Activated CD4-positive, alpha-beta T cell treated with anti-CD3 and anti-CD28 coated beads, Interleukin-2, Interleukin-4, amounts not matched to agents 100 ng/mL and 50 ng/mL, durations not matched to agents 16 hours and 8 hours (primary cell): ENCODE results near the gene IFNA4.
"Not testable (repeated sequence)": the region's sequence is repeated elsewhere in the genome, so short reads cannot be mapped to it uniquely, and the experiment has no call there.

Experiments used
- DNase-seq: peaks from one replicate; pipeline ENCODE4 v3.0.0-alpha.2; 2020; ENCODE audit warnings: low spot score

The IFNA4 gene

DNA sequence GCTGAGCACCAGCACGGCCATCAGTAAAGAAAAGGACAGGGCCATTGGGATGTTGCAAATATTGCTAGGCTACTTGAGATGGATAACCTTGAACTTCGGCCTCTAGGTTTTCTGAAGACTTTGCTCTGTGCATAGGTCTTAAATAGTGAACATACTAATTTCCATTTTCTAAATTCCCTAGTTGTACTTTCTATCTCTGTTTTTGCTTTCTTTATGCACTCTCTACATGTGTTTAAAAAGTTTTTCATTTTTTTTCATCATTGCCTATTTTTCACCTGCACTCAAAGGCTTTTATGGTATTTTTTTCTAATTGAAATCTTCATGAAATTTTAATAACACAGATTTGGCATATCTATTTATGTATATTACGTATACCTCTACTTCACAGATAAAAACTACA, at the start of gene IFNA4:
TSS of gene IFNA4 (minus strand) at position 101 of the 400 bp plus-strand sequence. CDS start at position 45, 56 bp downstream.
- not testable (repeated sequence) for DNase-seq

DNA sequence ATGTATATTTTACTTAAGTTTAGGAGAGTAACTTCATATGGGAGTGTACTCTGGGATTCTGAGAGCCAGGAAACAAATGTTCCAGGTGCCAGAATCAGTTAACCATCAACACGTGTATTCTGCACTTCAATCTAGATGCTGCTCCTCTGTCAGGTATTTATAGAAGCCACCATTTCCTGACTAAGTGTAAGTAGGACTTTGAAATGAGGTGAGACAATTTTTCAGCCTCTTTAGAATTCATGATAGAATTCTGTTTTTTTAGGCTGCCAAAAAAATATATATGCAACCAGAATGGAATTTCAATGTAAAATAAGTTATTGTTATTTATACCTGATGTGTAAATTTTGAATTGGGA, 49.0 kb upstream of the IFNA4 start:
- DNase-seq: not testable (repeated sequence)

DNA sequence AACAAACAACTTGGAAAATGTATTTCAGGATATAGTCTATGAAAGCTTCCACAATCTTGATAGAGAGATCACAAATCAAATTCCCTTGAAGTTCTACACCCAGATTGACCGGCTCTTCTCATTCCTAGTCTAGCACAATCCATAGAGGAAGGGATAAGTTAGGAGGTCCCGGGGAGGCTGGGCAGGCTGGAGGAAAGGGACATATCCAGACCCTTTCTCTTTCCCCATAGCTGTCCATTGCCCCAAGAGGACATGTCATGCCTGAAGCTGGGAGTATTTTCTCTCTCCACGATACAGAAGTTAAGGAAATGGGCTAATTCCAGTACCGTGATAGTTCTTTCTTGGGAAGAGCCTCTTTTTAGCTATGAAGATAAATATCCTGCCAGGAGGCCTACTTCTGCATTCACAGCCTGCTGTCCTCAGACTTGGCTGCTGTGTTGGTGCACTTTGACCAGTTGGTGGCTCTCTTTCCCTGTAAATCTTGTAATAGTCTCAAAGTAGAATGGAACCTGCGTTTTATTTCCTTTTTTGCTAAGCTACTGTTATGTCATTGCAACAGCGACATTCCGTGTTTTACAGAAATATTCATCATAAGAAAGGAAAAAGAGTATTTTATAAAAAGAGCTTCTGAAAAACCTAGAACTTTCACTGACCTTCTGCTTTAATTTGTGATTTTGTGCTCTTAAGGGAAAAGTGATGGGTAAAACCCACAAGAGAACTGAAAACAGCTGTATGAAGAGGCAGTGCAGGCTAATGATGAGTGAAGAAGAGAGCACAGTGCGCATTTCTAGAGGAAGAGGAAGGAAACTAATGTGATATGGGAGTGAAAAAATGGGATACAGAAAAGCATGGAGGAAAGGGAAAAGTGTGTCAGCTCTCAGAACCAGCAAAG, 48.3 kb upstream of the IFNA4 start:
- peak; percentile 38 for DNase-seq

DNA sequence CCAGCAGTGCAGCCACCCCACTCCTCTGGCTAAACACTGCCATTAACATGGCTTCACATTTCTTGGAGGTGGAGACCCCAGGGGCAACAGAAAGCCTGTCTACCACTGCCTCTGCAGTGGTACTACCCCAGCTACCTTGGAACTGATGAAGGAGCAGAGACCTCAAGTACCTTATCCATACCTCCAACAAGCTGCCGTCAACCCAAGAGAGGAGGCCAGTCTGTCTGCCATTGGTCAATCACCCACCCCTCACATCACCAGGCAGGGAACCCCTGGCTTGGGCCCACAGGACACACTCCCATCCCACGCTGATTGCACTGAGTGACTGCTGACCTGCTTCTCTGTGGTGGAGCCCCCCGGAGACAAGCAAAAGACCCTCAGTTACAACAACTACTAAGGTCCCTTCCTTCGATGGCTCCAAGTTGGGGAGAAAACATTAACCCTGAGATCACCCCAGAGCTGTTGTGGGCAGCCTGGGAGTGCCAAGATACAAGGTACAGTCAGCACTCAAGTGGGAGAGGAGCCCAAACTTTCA, 46.8 kb upstream of the IFNA4 start:
- no peak for DNase-seq

DNA sequence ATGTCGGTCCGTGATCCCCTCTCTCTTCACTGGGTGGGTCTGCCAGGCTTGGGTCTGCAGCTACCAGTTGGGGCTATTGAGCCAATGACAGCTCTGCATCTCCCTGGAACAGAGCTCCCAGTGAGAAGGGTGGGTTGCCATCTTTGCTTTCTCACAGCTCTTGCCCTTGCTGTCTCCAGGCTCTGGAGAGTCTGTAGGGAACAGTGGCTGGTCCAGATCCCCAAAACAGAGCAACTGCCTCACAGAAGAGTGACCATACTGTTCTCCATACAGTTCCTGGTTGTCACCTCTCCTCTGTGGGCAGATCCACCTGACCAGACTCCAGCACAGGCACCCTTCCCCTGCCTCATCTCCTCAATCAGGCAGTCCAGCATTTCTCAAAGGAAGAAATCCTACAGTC, 45.9 kb upstream of the IFNA4 start:
- DNase-seq: no peak

DNA sequence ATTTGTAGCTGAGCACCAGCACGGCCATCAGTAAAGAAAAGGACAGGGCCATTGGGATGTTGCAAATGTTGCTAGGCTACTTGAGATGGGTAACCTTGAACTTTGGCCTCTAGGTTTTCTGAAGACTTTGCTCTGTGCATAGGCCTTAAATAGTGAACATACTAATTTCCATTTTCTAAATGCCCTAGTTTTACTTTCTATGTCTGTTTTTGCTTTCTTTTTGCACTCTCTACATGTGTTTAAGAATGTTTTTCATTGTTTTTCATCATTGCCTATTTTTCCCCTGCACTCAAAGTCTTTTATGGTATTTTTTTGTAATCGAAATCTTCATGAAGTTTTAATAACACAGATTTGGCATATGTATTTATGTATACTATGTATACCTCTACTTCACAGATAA, 40.7 kb upstream of the IFNA4 start, which contains the start of gene IFNA17:
TSS of gene IFNA17 (minus strand) at position 101 of the 400 bp plus-strand sequence. CDS start at position 52, 49 bp downstream.
- no peak for DNase-seq

DNA sequence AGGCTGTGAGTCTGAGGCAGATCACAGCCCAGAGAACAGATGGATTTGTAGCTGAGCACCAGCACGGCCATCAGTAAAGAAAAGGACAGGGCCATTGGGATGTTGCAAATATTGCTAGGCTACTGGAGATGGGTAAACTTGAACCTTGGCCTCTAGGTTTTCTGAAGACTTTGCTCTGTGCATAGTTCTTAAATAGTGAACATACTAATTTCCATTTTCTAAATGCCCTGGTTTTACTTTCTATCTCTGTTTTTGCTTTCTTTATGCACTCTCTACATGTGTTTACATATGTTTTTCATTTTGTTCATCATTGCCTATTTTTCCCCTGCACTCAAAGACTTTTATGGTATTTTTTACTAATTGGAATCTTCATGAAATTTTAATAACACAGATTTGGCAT, 29.8 kb upstream of the IFNA4 start, which contains the start of gene IFNA16:
TSS of gene IFNA16 (minus strand) at position 101 of the 400 bp plus-strand sequence. CDS start at position 95, 6 bp downstream.
- not testable (repeated sequence) for DNase-seq

DNA sequence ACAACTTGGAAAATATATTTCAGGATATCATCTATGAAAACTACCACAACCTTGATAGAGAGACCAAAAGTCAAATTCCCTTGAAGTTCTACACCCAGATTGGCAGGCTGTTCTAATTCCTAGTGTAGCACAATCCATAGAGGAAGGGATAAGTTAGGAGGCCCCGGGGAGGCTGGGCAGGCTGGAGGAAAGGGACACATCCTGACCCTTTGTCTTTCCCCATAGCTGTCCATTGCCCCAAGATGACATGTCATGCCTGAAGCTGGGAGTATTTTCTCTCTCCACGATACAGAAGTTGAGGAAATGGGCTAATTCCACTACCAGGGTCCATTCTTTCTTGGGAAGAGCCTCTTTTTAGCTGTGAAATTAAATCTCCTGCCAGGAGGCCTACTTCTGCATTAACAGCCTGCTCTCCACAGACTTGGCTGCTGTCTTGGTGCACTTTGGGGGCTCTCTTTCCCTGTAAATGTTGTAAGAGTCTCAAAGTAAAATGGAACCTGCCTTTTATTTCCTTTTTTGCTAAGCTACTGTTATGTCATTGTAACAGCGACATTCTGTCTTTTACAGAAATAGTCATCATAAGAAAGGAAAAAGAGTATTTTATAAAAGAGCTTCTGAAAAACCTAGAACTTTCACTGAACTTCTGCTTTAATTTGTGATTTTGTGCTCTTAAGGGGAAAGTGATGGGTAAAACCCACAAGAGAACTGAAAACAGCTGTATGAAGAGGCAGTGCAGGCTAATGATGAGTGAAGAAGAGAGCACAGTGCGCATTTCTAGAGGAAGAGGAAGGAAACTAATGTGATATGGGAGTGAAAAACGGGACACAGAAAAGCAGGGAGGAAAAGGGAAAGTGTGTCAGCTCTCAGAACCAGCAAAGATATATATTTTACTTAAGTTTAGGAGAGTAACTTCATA, 26.3 kb upstream of the IFNA4 start:
- DNase-seq: not testable (repeated sequence)

DNA sequence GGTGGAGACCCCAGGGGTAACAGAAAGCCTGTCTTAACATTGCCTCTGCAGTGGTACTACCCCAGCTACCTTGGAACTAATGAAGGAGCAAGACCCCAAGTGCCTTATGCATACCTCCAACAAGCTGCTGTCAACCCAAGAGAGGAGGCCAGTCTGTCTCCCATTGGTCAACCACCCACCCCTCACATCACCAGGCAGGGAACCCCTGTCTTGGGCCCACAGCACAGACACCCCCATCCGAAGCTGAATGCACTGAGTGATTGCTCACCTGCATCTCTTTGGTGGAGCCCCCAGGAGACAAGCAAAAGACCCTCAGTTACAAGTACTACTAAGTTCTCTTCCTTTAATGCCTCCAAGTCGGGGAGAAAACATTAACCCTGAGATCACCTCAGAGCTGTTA, 24.8 kb upstream of the IFNA4 start:
- DNase-seq: not testable (repeated sequence)

DNA sequence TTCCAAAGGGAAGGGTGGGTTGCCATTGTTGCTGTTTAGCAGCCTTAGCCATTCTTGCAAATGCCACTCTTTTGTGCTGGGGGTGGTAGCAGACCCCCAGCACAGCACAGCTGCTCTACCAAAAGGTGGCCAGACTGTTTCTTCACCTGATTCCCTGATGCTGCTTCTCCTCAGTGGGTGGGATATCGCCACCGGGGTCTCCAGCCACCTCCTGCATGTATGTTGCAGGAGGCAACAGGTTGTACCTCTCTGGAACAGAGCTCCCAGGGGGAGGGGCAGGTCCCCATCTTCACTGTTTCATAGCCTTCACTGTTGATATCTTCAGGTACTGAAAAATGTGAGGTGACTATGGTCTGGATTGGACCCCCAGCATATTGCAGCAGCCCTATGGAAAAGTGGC, 23.4 kb upstream of the IFNA4 start:
- not testable (repeated sequence) for DNase-seq

DNA sequence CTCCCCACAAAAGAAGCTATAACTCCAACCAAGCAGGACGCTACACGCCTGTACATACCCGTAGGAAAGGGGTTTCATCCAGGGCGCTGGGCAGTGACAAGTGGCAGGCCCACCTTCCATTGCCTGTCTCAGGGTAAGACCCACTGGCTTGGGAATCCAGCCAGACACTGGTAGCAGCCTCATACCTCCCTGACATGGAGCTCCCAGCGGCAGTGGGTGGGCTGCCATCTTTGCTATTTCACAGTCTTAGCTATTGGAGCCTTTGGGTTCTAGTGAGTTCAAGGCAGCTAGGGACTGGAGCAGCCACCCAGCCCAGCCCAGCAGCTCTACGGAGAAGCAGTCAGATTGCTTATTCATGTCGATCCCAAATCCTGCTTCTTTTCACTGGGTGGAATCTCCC, 22.9 kb upstream of the IFNA4 start:
- no peak for DNase-seq

DNA sequence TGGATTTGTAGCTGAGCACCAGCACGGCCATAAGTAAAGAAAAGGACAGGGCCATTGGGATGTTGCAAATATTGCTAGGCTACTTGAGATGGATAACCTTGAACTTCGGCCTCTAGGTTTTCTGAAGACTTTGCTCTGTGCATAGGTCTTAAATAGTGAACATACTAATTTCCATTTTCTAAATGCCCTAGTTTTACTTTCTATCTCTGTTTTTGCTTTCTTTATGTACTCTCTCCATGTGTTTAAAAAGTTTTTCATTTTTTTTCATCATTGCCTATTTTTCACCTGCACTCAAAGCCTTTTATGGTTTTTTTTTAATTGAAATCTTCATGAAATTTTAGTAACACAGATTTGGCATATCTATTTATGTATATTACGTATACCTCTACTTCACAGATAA, 19.7 kb upstream of the IFNA4 start, which contains the start of gene IFNA10:
TSS of gene IFNA10 (minus strand) at position 101 of the 400 bp plus-strand sequence. CDS start at position 55, 46 bp downstream.
- not testable (repeated sequence) for DNase-seq

DNA sequence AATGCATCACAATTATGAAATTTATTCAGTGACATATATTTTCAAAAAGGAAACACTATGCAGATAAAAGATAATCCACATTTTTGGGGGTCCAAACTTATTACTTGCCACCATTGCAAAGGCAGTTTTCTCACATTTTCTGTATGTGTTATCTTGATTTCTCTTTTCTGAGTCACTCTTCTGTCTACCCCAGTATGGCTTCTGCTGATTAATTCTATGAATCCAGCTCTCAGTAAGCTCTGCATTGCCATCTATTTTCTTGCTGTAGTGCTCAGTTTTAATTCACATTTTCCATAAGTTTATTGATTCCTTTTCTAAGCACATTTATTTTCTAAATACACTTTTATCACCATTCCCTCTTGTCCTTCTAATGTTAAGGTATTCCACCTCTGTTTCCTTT, 17.8 kb upstream of the IFNA4 start:
- peak; percentile 27 for DNase-seq

DNA sequence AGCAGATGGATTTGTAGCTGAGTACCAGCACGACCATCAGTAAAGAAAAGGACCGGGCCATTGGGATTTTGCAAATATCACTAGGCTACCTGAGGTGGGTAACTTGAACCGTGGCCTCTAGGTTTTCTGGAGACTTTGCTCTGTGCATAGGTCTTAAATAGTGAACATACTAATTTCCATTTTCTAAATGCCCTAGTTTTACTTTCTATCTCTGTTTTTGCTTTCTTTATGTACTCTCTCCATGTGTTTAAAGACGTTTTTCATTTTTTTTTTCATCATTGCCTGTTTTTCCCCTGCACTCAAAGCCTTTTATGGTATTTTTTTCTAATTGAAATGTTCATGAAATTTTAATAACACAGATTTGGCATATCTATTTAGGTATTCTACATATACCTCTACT, 14.7 kb upstream of the IFNA4 start, which contains the start of gene IFNA7:
TSS of gene IFNA7 (minus strand) at position 101 of the 400 bp plus-strand sequence. CDS start at position 61, 40 bp downstream.
- not testable (repeated sequence) for DNase-seq

DNA sequence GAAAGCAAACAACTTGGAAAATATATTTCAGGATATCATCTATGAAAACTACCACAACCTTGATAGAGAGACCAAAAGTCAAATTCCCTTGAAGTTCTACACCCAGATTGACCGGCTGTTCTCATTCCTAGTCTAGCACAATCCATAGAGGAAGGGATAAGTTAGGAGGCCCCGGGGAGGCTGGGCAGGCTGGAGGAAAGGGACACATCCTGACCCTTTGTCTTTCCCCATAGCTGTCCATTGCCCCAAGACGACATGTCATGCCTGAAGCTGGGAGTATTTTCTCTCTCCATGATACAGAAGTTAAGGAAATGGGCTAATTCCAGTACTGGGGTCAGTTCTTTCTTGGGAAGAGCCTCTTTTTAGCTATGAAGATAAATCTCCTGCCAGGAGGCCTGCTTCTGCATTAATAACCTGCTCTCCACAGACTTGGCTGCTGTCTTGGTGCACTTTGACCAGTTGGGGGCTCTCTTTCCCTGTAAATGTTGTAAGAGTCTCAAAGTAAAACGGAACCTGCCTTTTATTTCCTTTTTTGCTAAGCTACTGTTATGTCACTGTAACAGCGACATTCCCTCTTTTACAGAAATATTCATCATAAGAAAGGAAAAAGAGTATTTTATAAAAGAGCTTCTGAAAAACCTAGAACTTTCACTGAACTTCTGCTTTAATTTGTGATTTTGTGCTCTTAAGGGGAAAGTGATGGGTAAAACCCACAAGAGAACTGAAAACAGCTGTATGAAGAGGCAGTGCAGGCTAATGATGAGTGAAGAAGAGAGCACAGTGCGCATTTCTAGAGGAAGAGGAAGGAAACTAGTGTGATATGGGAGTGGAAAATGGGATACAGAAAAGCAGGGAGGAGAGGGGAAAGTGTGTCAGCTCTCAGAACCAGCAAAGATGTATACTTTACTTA, 7.7 kb upstream of the IFNA4 start:
- peak; percentile 70 for DNase-seq

DNA sequence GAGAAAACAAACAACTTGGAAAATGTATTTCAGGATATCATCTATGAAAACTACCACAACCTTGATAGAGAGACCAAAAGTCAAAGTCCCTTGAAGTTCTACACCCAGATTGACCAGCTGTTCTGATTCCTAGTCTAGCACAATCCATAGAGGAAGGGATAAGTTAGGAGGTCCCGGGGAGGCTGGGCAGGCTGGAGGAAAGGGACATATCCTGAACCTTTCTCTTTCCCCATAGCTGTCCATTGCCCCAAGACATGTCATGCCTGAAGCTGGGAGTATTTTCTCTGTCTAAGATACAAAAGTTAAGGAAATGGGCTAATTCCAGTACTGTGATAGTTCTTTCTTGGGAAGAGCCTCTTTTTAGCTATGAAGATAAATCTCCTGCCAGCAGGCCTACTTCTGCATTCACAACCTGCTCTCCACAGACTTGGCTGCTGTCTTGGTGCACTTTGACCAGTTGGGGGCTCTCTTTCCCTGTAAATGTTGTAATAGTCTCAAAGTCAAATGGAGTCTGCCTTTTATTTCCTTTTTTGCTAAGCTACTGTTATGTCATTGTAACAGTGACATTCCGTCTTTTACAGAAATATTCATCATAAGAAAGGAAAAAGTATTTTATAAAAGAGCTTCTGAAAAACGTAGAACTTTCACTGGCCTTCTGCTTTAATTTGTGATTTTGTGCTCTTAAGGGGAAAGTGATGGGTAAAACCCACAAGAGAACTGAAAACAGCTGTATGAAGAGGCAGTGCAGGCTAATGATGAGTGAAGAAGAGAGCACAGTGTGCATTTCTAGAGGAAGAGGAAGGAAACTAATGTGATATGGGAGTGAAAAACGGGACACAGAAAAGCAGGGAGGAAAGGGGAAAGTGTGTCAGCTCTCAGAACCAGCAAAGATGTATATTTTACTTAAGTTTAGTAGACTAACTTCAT, 4.3 kb downstream of the IFNA4 start:
- peak; percentile 39 for DNase-seq

DNA sequence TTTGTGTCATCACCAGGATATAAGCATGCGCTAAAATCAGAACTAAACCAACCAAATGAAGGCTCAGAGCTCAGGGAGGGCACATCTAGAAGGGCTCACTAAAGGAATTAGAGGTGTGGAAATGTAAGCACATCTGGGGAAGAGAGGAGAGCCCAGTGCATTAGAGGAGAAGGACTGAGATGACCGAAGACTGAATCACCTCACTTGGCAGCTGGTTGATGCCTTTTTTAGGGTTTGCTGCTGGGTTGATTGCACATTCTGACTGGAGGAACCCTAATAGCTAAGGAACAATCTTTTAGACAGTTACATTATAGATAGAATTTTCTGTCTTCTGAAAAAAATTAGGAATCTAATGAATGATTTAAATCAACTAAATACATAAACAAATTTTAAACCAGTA, 12.7 kb downstream of the IFNA4 start:
- DNase-seq: no peak

DNA sequence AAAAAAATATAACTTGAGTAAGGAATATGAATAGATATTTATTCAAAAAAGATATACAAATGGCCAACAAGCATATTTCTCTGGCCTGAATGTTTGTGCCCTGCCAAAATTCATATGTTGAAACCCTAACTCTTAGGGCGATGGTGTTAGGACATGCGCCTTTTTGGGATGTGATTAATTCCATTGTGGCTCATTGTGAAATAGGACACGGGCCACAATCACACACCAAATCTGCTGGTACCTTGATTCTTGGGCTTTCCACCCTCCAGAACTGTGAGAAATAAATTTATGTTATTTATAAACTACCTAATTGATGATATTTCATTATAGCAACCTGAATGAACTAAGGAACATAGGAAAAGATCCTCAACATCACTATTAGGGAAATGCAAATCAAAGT, 15.2 kb downstream of the IFNA4 start:
- no peak for DNase-seq

DNA sequence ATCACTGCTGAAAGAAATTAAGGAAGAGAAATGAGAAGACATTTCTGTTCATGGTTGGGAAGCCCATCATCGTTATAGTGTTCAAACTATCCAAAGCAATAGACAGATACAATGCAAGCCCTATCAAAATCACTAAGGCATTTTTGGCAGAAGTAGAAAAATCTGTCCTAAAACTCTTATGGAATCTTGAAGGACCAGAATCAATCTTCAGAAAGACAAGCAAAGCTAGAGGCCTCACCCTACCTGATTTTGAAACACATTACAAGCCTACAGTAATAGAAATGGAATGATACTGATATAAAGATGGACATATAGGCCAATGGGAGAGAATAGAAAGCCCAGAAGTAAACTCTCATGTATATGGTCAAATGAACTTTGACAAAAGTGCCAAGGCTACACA, 16.0 kb downstream of the IFNA4 start:
- DNase-seq: no peak

DNA sequence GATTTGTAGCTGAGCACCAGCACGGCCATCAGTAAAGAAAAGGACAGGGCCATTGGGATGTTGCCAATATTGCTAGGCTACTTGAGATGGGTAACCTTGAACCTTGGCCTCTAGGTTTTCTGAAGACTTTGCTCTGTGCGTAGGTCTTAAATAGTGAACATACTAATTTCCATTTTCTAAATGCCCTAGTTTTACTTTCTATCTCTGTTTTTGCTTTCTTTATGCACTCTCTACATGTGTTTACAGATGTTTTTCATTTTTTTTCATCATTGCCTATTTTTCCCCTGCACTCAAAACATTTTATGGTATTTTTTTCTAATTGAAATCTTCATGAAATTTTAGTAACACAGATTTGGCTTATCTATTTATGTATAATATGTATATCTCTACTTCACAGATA, 20.8 kb downstream of the IFNA4 start, which contains the start of gene IFNA21:
TSS of gene IFNA21 (minus strand) at position 101 of the 400 bp plus-strand sequence. CDS start at position 53, 48 bp downstream.
- DNase-seq: not testable (repeated sequence)
